CD4-positive, alpha-beta T cell (primary cell): ENCODE measurements around the gene TMEM204. TPM values are rescaled to one million over a fixed set of nuclear protein-coding genes. Genes with fewer than 3 reads are reported as not detected.

Experiments
- ATAC-seq: fragments of 200-7000 bp; cut with Tn5 transposase; one replicate; pipeline ENCODE4 v1.10.0; 2022; ENCODE audit warnings: mild to moderate bottlenecking; ENCODE audit not compliant: poor library complexity
- CTCF ChIA-PET: fragments of 350-600 bp; sonication (Branson Sonifier 250); formaldehyde crosslinking; loops from one replicate; lab custom pipeline; 2021; ENCODE audit warnings: antibody characterized with exemption, inconsistent platforms; lab: Charles Lee
- POLR2A ChIA-PET: fragments of 350-600 bp; sonication (Branson Sonifier 250); formaldehyde crosslinking; loops from one replicate; lab custom pipeline; 2021; ENCODE audit warnings: antibody characterized with exemption, inconsistent platforms; lab: Charles Lee
- DNase-seq, 14 experiments: peaks; one replicate each; pipeline ENCODE4 v3.0.0-alpha.2; 2013 to 2020; ENCODE audit warnings: mixed read lengths in 2 of 14
- H3K27ac ChIP-seq, 2 donors: one replicate each; pipeline versions ENCODE4 v1.5.1 to v1.7.0; 2013; ENCODE audit warnings: low read length in 2 of 2, low read depth in 1 of 2, mild to moderate bottlenecking in 1 of 2
- H3K27me3 ChIP-seq, 2 experiments: 1 replicate in 1 of 2; 2 replicates in 1 of 2; pipeline versions ENCODE4 v1.6.1 to v1.7.0; 2013; ENCODE audit warnings: low read length in 2 of 2, control low read depth in 1 of 2, mild to moderate bottlenecking in 1 of 2, moderate library complexity in 1 of 2; ENCODE audit not compliant: insufficient read depth in 2 of 2, control insufficient read depth in 1 of 2
- H3K36me3 ChIP-seq: one replicate; pipeline ENCODE4 v1.6.1; 2013; ENCODE audit warnings: low read length, control low read depth; ENCODE audit not compliant: insufficient read depth
- H3K4me1 ChIP-seq: one replicate; pipeline ENCODE4 v1.6.1; 2013; ENCODE audit warnings: low read length, control low read depth; ENCODE audit not compliant: insufficient read depth
- H3K4me3 ChIP-seq: one replicate; pipeline ENCODE4 v1.5.1; 2013; ENCODE audit warnings: mild to moderate bottlenecking, low read length, moderate library complexity
- H3K9me3 ChIP-seq, 2 experiments: 1 replicate in 1 of 2; 2 replicates in 1 of 2; pipeline versions ENCODE4 v1.6.1 to v1.7.0; 2013; ENCODE audit warnings: low read length in 2 of 2, mild to moderate bottlenecking in 2 of 2, control low read depth in 1 of 2, moderate library complexity in 1 of 2; ENCODE audit not compliant: control insufficient read depth in 1 of 2, insufficient read depth in 1 of 2
- H3K27ac Mint-ChIP-seq: one replicate; pipeline ENCODE4 v1.8.0; 2020; ENCODE audit warnings: mixed read lengths
- H3K27me3 Mint-ChIP-seq: one replicate; pipeline ENCODE4 v1.8.0; 2021; ENCODE audit warnings: mixed read lengths
- H3K36me3 Mint-ChIP-seq: one replicate; pipeline ENCODE4 v1.8.0; 2021; ENCODE audit warnings: low read depth, mixed read lengths
- H3K4me1 Mint-ChIP-seq: one replicate; pipeline ENCODE4 v1.8.0; 2021; ENCODE audit warnings: low read depth, mixed read lengths
- H3K4me3 Mint-ChIP-seq: one replicate; pipeline ENCODE4 v1.8.0; 2020; ENCODE audit warnings: mild to moderate bottlenecking, mixed read lengths
- H3K9me3 Mint-ChIP-seq: one replicate; pipeline ENCODE4 v1.8.0; 2020; ENCODE audit warnings: mixed read lengths
- intact Hi-C, 2 experiments: fragments of 100-400 bp; cut with DNase I in 1 of 2; cut with micrococcal nuclease in 1 of 2; formaldehyde crosslinking; loops; one replicate each; pipeline versions ENCODE4 v1.15.1 to v1.9.0; 2023 to 2025; cut with DNase I, micrococcal nuclease
- total RNA-seq, 174 experiments: library from RNA in 2 of 174; stranded (reverse) in 2 of 174; gene quantifications; one replicate each; pipeline ENCODE4 v1.2.3 and lab custom pipeline; 2021 to 2026
- TF ChIP-seq, protein P1 (sequence below): fragments of 200-600 bp; IDR thresholded peaks from one replicate; pipeline ENCODE4 v1.8.0; 2022; ENCODE audit warnings: antibody characterized with exemption, mild to moderate bottlenecking

The TMEM204 gene
- total RNA-seq, 2 experiments from 2014 or later: 20.5 to 22.1 TPM

DNA sequence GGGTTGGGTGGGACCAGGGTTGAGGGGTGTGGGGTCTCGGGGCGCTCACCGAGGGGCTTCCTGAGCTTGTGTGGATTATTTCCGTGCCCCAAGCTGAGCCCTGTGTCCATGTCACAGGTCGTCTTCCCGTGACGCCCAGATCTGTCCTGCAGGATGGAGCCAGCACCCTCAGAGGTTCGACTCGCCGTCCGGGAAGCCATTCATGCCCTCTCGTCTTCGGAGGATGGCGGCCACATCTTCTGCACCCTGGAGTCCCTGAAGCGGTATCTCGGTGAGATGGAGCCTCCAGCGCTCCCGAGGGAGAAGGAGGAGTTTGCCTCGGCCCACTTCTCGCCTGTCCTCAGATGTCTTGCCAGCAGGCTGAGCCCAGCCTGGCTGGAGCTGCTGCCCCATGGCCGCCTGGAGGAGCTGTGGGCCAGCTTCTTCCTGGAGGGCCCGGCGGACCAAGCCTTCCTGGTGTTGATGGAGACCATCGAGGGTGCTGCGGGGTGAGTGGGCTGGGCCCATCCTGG lies 39.3 kb upstream of the TMEM204 start:
- ChIA-PET POLR2A (interaction anchor here (1.3 to 2.7 kb wide), 3 partner anchors 38 to 43 kb away, joined by 3 to 27 read pairs (median 18); partner anchors contain the start of gene TMEM204), CTCF (no interaction called here)
- Histone ChIP-seq H3K9me3 (no peaks in the 10 kb centered on the region), H3K36me3 (peaks cover 23% of the 10 kb centered on the region), H3K27ac (no peak overlapping the region), H3K4me1 (peaks cover 27% of the 10 kb centered on the region), H3K4me3 (peak overlapping the region; percentile 86), H3K27me3 (no peaks in the 10 kb centered on the region)
- ATAC-seq: no peak
- TF ChIP-seq, protein P1, sequence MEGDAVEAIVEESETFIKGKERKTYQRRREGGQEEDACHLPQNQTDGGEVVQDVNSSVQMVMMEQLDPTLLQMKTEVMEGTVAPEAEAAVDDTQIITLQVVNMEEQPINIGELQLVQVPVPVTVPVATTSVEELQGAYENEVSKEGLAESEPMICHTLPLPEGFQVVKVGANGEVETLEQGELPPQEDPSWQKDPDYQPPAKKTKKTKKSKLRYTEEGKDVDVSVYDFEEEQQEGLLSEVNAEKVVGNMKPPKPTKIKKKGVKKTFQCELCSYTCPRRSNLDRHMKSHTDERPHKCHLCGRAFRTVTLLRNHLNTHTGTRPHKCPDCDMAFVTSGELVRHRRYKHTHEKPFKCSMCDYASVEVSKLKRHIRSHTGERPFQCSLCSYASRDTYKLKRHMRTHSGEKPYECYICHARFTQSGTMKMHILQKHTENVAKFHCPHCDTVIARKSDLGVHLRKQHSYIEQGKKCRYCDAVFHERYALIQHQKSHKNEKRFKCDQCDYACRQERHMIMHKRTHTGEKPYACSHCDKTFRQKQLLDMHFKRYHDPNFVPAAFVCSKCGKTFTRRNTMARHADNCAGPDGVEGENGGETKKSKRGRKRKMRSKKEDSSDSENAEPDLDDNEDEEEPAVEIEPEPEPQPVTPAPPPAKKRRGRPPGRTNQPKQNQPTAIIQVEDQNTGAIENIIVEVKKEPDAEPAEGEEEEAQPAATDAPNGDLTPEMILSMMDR: no peak
- DNase-seq: peak in 1 of 14 experiments; percentile 35
- peaks cover 18% of the 10 kb centered on the region for H3K36me3 Mint-ChIP-seq
- H3K27me3 Mint-ChIP-seq: no peaks in the 10 kb centered on the region
- H3K4me3 Mint-ChIP-seq: peak overlapping the region; percentile 84
- intact Hi-C loops: loop anchor here (5.0 kb wide), 4 partner anchors 33 to 187 kb away; partner anchors contain the start of genes UBE2I (in 1 of the 2) and UQCC4 (in 1 of the 2)
- H3K9me3 Mint-ChIP-seq: no peaks in the 10 kb centered on the region
- H3K27ac Mint-ChIP-seq: peak overlapping the region; percentile 97
- peaks cover 10% of the 10 kb centered on the region for H3K4me1 Mint-ChIP-seq

DNA sequence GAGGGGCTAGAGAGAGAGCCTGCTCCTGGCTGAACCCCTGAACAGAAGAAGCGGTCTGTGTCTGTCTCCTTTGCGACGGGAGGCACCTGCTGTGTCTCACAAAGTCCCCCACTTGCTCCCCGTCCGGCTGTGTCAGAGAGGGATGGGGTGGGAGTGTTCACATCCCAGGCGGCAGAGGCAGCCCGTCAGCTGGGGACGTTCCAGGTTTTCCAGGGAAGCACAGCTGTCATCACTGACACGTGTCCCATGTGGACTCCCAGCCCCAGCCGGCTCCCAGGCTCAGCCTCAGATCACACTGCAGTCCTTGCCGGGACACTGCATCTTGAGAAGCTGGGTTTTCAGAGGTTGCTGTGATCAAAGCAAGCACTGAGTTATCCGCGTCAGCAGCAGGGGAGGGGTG lies 38.8 kb upstream of the TMEM204 start:
- intact Hi-C loops: loop anchor here (5.0 kb wide), 4 partner anchors 33 to 187 kb away; partner anchors contain the start of genes UBE2I (in 1 of the 2) and UQCC4 (in 1 of the 2)
- TF ChIP-seq, protein P1: no peak

GRCh38 chr16:1495211-1495888 lies 38.1 kb upstream of the TMEM204 start:
- CTCF ChIA-PET: no interaction called here
- intact Hi-C loops: no loop called here

More for the DNA sequence above, 38.8 kb upstream of the TMEM204 start:
- H3K9me3 ChIP-seq: no peaks in the 10 kb centered on the region
- H3K36me3 Mint-ChIP-seq: peaks cover 18% of the 10 kb centered on the region
- H3K27me3 ChIP-seq: no peaks in the 10 kb centered on the region
- no peak for ATAC-seq
- H3K4me3 ChIP-seq: no peak overlapping the region
- no peaks in the 10 kb centered on the region for H3K27me3 Mint-ChIP-seq
- H3K27ac Mint-ChIP-seq: peak overlapping the region; percentile 97
- peaks cover 27% of the 10 kb centered on the region for H3K4me1 ChIP-seq
- CTCF ChIA-PET: no interaction called here
- H3K4me1 Mint-ChIP-seq: peaks cover 10% of the 10 kb centered on the region
- H3K9me3 Mint-ChIP-seq: no peaks in the 10 kb centered on the region
- H3K36me3 ChIP-seq: peaks cover 28% of the 10 kb centered on the region
- no peak overlapping the region for H3K27ac ChIP-seq
- POLR2A ChIA-PET: no interaction called here
- H3K4me3 Mint-ChIP-seq: peak overlapping the region; percentile 84
- DNase-seq: no peak

More at GRCh38 chr16:1495211-1495888, 38.1 kb upstream of the TMEM204 start:
- Histone ChIP-seq H3K27me3 (no peaks in the 10 kb centered on the region), H3K9me3 (no peaks in the 10 kb centered on the region), H3K4me3 (no peak overlapping the region), H3K4me1 (peaks cover 27% of the 10 kb centered on the region), H3K27ac (no peak overlapping the region), H3K36me3 (peaks cover 35% of the 10 kb centered on the region)
- DNase-seq (no peak), ATAC-seq (no peak)
- Mint-ChIP-seq H3K27ac (no peak overlapping the region), H3K4me1 (peaks cover 10% of the 10 kb centered on the region), H3K36me3 (peaks cover 18% of the 10 kb centered on the region), H3K9me3 (no peaks in the 10 kb centered on the region), H3K27me3 (no peaks in the 10 kb centered on the region), H3K4me3 (peak overlapping the region; percentile 65)
- TF ChIP-seq, protein P1: no peak
- POLR2A ChIA-PET: no interaction called here
